Renal cortex interstitium (tissue), 11 donors: Measurements from ENCODE around the gene IDNK. TPM values are rescaled to one million over a fixed set of nuclear protein-coding genes. Genes with fewer than 3 reads are reported as not detected.

ENCODE experiments used
- DNase-seq, 11 donors: peaks; one replicate each; pipeline ENCODE4 v3.0.0-alpha.2; 2013; ENCODE audit warnings: low read depth in 9 of 11, low spot score in 4 of 11; ENCODE audit errors: extremely low read depth in 1 of 11
- polyA plus RNA-seq, 3 donors: library from polyadenylated mRNA; unstranded; fragments of 120-200 nt; gene quantifications; one replicate each; pipeline ENCODE4 v1.2.1, GENCODE V29; 2013; ENCODE audit not compliant: insufficient read length in 3 of 3

Gene IDNK
- polyA plus RNA-seq, 3 donors, result 11.3 to 14.4 (median 13.5) TPM

DNA sequence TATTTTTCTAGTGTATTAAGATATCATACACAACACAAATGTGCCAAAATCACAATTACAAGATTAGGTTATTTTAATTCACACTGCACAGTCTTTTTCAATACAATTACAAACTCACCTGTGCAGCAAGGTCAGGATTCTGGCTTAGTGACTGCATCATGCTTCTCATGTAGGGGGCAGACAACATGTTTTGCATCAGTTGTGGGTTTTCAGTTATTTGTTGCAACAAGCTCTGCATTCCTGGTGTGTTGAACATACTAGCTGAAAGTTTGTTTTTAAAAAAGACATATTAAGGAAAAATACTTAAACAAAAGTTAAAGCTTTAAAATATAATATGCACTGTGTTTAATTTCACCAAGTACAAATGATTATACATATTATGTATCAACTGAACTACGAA is 46.1 kb downstream of the IDNK start:
- DNase-seq, result no peak

DNA sequence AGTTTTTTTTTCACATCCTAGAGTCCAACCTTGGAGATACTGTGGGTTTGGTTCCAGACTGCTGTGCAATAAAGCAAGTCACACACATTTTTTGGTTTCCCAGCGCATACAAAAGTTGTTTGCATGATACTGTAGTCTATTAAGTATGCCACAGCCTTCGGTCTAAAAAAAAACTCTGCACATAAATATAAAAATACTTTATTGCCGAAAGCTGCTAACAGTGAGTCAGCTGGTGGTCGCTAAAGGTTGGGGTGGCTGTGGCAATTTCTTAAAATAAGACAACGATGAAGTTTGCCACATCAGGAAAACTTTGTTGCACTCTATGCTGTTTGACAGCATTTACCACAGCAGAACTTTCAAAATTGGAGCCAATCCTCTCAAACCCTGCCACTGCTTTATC is 47.4 kb downstream of the IDNK start:
- DNase-seq, result no peak

DNA sequence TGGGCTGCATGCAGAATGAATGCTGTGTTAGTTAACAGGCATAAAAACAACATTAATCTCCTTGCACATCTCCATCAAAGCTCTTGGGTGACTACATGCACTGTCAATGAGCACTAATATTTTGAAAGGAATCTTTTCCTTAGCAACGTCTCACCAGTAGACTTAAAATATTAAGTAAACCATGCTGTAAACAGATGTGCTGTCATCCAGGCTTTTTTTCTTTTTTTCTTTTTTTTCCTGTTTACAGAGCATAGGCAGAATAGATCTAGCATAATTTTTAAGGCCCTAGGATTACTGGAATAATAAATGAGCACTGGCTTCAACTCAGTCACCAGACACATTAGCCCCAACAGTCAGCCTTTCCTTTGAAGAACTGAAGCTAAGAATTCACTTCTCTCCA is 48.5 kb downstream of the IDNK start:
- DNase-seq, result no peak

DNA sequence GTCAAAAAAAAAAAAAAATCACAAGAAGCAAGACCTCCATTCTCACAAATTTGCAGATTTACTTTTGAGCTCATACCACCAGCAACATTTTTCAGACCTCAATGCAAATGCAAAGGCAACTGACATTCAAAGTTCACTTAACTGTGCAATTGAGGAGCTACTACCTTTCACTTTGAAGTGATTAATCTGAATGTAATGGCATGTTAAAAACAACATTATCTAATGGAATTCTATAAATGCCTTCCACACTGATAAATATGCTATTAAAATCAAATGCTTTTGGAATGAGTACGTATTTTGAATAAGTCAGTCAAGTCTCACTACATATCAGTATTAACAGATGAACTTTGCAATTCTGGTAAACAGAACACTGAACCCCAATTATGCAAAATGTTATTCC is 52.5 kb downstream of the IDNK start:
- DNase-seq, result no peak

DNA sequence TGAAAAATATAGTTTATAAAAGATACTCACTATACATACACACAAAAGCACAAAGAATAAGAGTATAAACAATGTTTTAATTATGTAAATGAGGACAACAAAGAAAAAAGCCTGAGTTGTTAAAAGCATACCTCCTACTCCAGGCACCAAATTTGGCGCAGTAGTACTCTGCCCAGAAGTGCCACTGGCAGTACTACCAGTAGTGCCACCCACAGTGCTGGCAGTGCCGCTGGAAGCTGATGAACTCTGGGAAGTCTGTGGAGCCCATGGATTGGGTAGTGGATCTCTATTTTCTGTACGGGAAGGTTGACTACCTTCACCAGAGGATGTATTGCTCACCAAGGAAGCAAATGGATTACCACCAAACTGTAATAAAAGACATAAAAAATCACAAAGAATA is 54.7 kb downstream of the IDNK start:
- DNase-seq, result no peak

DNA sequence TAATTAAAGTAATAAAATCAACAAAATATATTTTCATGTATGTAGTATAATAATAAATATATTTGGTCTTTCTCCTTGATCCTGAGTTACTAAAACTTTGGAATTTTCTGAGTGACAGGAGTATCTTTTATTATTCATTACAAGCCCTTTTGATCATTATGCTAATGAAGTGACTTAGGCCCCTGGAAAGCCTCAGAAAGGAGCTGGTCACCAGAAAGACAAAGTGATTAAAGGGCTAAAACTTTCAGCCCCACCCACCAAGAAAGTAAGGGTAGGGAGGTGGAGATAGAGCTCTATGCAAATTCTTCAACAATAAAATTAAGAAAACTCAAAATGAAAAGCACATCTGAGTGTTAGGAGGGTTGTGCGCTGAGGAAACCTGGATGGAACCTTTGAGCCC is 57.3 kb downstream of the IDNK start:
- DNase-seq, result no peak

DNA sequence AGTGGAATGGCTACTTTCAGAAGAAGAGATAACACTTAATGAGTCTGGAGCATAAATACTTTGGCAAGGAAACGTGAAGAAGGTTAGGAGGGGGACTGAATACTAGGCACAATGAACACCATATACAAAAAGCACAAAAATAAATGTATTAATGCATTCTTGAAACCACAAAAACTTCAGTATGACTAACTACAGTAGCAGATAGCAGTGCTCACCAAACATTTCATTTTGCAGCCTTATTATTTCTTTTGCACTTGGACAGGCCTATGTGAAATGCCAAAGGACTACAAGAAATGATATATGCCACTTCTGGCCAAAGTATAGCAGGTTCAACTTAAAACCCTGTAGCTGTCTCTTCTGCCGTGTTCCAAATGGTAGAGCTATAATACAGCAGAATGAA is 58.5 kb downstream of the IDNK start:
- no peak for DNase-seq

DNA sequence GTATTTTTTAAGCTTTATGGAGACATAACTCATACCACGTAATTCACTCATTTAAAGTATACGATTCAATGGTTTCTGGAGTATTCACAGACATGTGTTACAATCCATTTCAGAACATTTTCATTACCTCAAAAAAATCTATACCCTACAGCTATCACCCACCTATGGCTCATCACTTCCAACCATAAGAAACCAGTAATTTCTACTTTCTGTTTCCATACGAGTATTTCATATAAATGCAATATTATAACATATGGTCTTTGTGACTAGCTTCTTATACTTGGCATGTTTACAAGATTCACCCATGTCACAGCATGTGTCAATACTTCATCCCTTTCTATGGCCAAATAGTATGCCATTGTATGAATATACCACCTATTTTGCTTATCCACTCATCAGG is 66.0 kb downstream of the IDNK start:
- no peak for DNase-seq

DNA sequence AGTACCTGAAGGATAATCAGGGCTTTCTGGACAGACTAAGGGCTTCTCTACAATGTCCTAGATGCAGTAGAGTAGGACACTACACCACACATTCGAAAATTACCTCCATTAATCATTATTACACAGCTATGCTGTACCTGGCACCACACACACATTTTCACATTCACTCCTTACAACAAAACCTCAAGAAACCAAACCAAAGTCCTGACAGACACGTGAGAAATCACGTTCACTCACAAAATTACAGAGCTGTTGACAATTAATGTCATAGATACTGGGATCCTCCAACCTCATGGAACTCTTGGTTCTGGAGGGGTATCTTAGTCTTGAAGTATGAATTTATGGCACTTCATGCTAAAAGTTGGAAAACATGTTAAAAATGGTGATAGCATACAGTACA is 68.5 kb downstream of the IDNK start:
- DNase-seq, result no peak

Other genes with a start within 250 kb of the IDNK start
- gene FRMD3, start 84.7 kb upstream of the IDNK start, polyA plus RNA-seq, result 10 to 100 TPM; 16.8 to 23.3 (median 21.8) TPM
- 100 to 1,000 TPM; 112 to 119 (median 116) TPM for gene UBQLN1, start 84.8 kb downstream of the IDNK start, polyA plus RNA-seq
- gene GKAP1, start 194.6 kb downstream of the IDNK start, polyA plus RNA-seq, result 10 to 100 TPM; 16.3 to 20.2 (median 17.4) TPM